Measurements from ENCODE around the gene TYK2. TPM values are rescaled to one million over a fixed set of nuclear protein-coding genes. Genes with fewer than 3 reads are reported as not detected.
A peak's percentile ranks its signal among the peaks of the same experiment; 100 is the strongest.

TYK2 gene
- total and polyA plus RNA-seq, 2 of the 13 experiments (the other 11 are each of a cell fraction or from before 2014, with no cell fraction given): 38.8 to 60.1 TPM

GRCh38 chr19:10315335-10316214 is 64.8 kb downstream of the TYK2 start, which contains the start of gene FDX2 (continued):
- TF ChIP-seq, protein P1, sequence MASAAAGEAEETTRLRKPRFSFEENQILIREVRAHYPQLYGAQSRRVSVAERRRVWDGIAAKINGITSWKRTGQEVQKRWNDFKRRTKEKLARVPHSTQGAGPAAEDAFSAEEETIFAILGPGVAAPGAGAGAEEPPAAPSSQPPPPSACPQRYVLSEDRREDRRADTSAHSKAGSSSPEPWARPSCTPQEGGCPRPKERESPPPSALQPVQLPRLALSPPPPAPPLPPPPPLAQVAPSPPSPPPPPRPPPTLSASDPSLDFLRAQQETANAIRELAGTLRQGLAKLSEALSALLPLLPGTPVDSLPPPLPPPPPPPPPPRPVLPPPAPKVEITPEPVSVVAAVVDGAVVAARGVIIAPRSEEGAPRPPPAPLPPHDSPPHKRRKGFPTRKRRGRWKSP (CRISPR knock-in tag; IDR thresholded peaks at IDR 0.05): no peak
- no peak for TF ChIP-seq SRSF9 (IDR thresholded peaks at IDR 0.05; ENCODE audit: borderline replicate concordance, insufficient read depth, low read depth, low read length, poor library complexity, severe bottlenecking)
- no peak for TF ChIP-seq CCAR2 (optimal IDR thresholded peaks at IDR 0.05; ENCODE audit: low read depth, low read length)
- TF ChIP-seq ZNF567 (CRISPR knock-in tag; IDR thresholded peaks at IDR 0.05; ENCODE audit: borderline replicate concordance): no peak
- TF ChIP-seq TRAFD1 (CRISPR knock-in tag; IDR thresholded peaks at IDR 0.05; ENCODE audit: borderline replicate concordance): no peak
- TF ChIP-seq, protein P2, sequence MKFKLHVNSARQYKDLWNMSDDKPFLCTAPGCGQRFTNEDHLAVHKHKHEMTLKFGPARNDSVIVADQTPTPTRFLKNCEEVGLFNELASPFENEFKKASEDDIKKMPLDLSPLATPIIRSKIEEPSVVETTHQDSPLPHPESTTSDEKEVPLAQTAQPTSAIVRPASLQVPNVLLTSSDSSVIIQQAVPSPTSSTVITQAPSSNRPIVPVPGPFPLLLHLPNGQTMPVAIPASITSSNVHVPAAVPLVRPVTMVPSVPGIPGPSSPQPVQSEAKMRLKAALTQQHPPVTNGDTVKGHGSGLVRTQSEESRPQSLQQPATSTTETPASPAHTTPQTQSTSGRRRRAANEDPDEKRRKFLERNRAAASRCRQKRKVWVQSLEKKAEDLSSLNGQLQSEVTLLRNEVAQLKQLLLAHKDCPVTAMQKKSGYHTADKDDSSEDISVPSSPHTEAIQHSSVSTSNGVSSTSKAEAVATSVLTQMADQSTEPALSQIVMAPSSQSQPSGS (CRISPR knock-in tag; IDR thresholded peaks at IDR 0.05): 0 out of 2 replicates have a peak, but pooled peaks have one; percentile 12
- TF ChIP-seq PHF8 (CRISPR knock-in tag; IDR thresholded peaks at IDR 0.05): peak; percentile 77
- TF ChIP-seq ZNF772 (CRISPR knock-in tag; IDR thresholded peaks at IDR 0.05): 0 out of 2 replicates have a peak, but pooled peaks have one; percentile 34
- TF ChIP-seq ZNF816 (CRISPR knock-in tag; IDR thresholded peaks at IDR 0.05; ENCODE audit: borderline replicate concordance): no peak
- TF ChIP-seq TGIF2 (CRISPR knock-in tag; IDR thresholded peaks at IDR 0.05): peak; percentile 82
- no peak for TF ChIP-seq ZFP82 (CRISPR knock-in tag; IDR thresholded peaks at IDR 0.05; ENCODE audit: borderline replicate concordance)
- no peak for TF ChIP-seq ELK4 (CRISPR knock-in tag; IDR thresholded peaks at IDR 0.05; ENCODE audit: borderline replicate concordance)
- no peak for TF ChIP-seq EZH2 (conservative IDR thresholded peaks at IDR 0.05; ENCODE audit: low read depth, low read length)
- TF ChIP-seq CHD2 (IDR thresholded peaks at IDR 0.05; ENCODE audit: low read depth, low read length): no peak; the same call in 1 of the 2 replicates
- TF ChIP-seq ZFP1 (CRISPR knock-in tag; IDR thresholded peaks at IDR 0.05): 0 out of 2 replicates have a peak, but pooled peaks have one; percentile 31
- 0 out of 2 replicates have a peak, but pooled peaks have one; percentile 25 for TF ChIP-seq CCDC6 (CRISPR knock-in tag; IDR thresholded peaks at IDR 0.05)
- no peak for TF ChIP-seq NCOA5 (CRISPR knock-in tag; IDR thresholded peaks at IDR 0.05)
- no peak for TF ChIP-seq HNRNPK (IDR thresholded peaks at IDR 0.05; ENCODE audit: low read depth, low read length, poor library complexity, severe bottlenecking)
- TF ChIP-seq FLYWCH1 (CRISPR knock-in tag; IDR thresholded peaks at IDR 0.05): no peak
- TF ChIP-seq PREB (CRISPR knock-in tag; IDR thresholded peaks at IDR 0.05): no peak
